Stimulated activated naive CD8-positive, alpha-beta T cell treated with anti-CD3 and anti-CD28 coated beads, Interleukin-15, Interleukin-2, amounts not matched to agents 100 ng/mL and 50 ng/mL, for 24 hours (primary cell): ENCODE results near the gene CNKSR3.
"Not testable (repeated sequence)": the region's sequence is repeated elsewhere in the genome, so short reads cannot be mapped to it uniquely, and the experiment has no call there.

Experiments used
- H3K27ac Mint-ChIP-seq: one replicate; pipeline ENCODE4 v1.8.0; 2021; ENCODE audit warnings: mild to moderate bottlenecking, mixed read lengths
- H3K27me3 Mint-ChIP-seq: one replicate; pipeline ENCODE4 v1.8.0; 2021; ENCODE audit warnings: mixed read lengths
- H3K36me3 Mint-ChIP-seq: one replicate; pipeline ENCODE4 v1.8.0; 2021; ENCODE audit warnings: low read depth, mixed read lengths
- H3K4me1 Mint-ChIP-seq: one replicate; pipeline ENCODE4 v1.8.0; 2021; ENCODE audit warnings: low read depth, mixed read lengths
- H3K4me3 Mint-ChIP-seq: one replicate; pipeline ENCODE4 v1.8.0; 2021; ENCODE audit warnings: mild to moderate bottlenecking, mixed read lengths
- H3K9me3 Mint-ChIP-seq: one replicate; pipeline ENCODE4 v1.8.0; 2021; ENCODE audit warnings: mixed read lengths

CNKSR3 gene

GRCh38 chr6:154536999-154537398 lies 26.5 kb upstream of the CNKSR3 start:
- Mint-ChIP-seq H3K27me3 (peaks cover 6% of the 10 kb centered on the region), H3K9me3 (no peaks in the 10 kb centered on the region), H3K4me1 (no peaks in the 10 kb centered on the region), H3K27ac (no peak overlapping the region), H3K36me3 (no peaks in the 10 kb centered on the region), H3K4me3 (no peak overlapping the region)

DNA sequence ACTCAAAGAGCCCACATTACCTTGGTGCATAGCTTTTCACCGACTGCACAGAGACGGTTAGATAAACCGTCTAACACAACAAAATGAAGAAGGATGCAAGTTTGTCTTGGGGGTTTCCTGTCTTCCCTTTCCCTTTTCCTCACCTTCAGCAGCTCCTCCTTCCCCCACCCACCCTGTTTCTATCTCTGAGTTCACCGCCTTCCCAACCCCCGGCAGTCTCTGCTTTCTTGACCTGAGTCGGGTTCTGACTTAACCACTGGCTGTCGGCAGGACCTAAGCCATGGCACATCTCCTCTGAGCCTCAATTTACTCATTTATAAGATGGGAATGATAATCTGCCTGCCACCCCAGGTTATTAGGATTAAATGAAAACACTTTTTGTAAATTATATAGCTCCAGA lies 25.8 kb upstream of the CNKSR3 start:
- Mint-ChIP-seq H3K9me3 (no peaks in the 10 kb centered on the region), H3K27me3 (peaks cover 6% of the 10 kb centered on the region), H3K4me3 (no peak overlapping the region), H3K36me3 (no peaks in the 10 kb centered on the region), H3K4me1 (no peaks in the 10 kb centered on the region), H3K27ac (no peak overlapping the region)

GRCh38 chr6:154535851-154536250 lies 25.4 kb upstream of the CNKSR3 start:
- no peak overlapping the region for H3K27ac Mint-ChIP-seq
- no peaks in the 10 kb centered on the region for H3K9me3 Mint-ChIP-seq
- H3K36me3 Mint-ChIP-seq = no peaks in the 10 kb centered on the region
- H3K4me3 Mint-ChIP-seq = no peak overlapping the region
- no peaks in the 10 kb centered on the region for H3K4me1 Mint-ChIP-seq
- peaks cover 6% of the 10 kb centered on the region for H3K27me3 Mint-ChIP-seq

- H3K9me3 Mint-ChIP-seq = no peaks in the 10 kb centered on the region
- H3K4me3 Mint-ChIP-seq = no peak overlapping the region
- H3K27me3 Mint-ChIP-seq = peaks cover 6% of the 10 kb centered on the region
- H3K4me1 Mint-ChIP-seq = no peaks in the 10 kb centered on the region
- no peaks in the 10 kb centered on the region for H3K36me3 Mint-ChIP-seq
- no peak overlapping the region for H3K27ac Mint-ChIP-seq
These were observed 24.7 kb upstream of the CNKSR3 start for GRCh38 chr6:154535147-154535546.

DNA sequence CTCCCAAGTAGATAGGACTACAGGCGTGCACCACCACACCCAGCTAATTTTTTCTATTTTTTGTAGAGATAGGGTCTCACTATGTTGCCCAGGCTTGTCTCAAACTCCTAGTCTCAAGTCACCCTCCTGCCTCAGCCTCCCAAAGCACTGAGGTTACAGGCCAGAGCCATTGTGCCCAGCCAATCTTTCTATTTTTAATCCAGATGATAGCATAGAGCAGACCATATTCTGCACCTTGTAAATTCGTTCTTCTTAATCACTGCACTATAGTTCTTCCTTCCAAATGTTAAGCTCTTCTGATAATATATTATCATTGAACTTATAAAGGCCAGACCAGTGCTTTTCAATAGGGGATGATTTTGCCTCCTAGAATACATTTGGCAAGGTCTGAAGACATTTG lies 24.0 kb upstream of the CNKSR3 start:
- Mint-ChIP-seq H3K27me3 (peaks cover 6% of the 10 kb centered on the region), H3K4me3 (no peak overlapping the region), H3K9me3 (no peaks in the 10 kb centered on the region), H3K4me1 (no peaks in the 10 kb centered on the region), H3K36me3 (no peaks in the 10 kb centered on the region), H3K27ac (no peak overlapping the region)

DNA sequence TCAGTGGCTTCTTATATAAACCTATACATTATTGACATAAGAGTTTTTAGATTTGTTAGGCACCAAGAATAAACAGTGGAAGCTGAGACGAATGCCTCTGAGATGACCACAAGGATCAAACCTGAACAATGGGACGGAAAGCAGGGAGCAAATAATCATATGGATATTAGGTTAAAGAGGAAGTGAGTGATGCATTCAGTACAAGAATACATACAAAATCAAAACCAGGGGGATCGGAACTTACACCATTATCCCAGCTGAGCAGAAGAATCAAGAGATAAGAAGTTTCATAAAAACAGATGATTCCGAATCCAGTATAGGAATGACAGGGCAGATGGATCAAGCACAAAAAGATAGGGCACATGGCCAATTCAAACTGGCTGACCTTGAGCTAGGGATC lies 21.9 kb upstream of the CNKSR3 start:
- Mint-ChIP-seq H3K9me3 (peaks cover 7% of the 10 kb centered on the region), H3K4me3 (no peak overlapping the region), H3K36me3 (no peaks in the 10 kb centered on the region), H3K4me1 (peaks cover under 1% of the 10 kb centered on the region), H3K27me3 (peaks cover 6% of the 10 kb centered on the region), H3K27ac (no peak overlapping the region)

- H3K9me3 Mint-ChIP-seq = peaks cover 11% of the 10 kb centered on the region
These were observed 19.5 kb upstream of the CNKSR3 start for GRCh38 chr6:154529957-154530356.

GRCh38 chr6:154528310-154528915 lies 17.9 kb upstream of the CNKSR3 start:
- Mint-ChIP-seq H3K27ac (no peak overlapping the region), H3K4me1 (peaks cover 6% of the 10 kb centered on the region), H3K36me3 (no peaks in the 10 kb centered on the region), H3K9me3 (peaks cover 11% of the 10 kb centered on the region), H3K4me3 (no peak overlapping the region), H3K27me3 (no peaks in the 10 kb centered on the region)

More at GRCh38 chr6:154529957-154530356, 19.5 kb upstream of the CNKSR3 start:
- no peak overlapping the region for H3K4me3 Mint-ChIP-seq
- H3K4me1 Mint-ChIP-seq = peaks cover 6% of the 10 kb centered on the region
- H3K27ac Mint-ChIP-seq = no peak overlapping the region
- no peaks in the 10 kb centered on the region for H3K27me3 Mint-ChIP-seq
- H3K36me3 Mint-ChIP-seq = no peaks in the 10 kb centered on the region

DNA sequence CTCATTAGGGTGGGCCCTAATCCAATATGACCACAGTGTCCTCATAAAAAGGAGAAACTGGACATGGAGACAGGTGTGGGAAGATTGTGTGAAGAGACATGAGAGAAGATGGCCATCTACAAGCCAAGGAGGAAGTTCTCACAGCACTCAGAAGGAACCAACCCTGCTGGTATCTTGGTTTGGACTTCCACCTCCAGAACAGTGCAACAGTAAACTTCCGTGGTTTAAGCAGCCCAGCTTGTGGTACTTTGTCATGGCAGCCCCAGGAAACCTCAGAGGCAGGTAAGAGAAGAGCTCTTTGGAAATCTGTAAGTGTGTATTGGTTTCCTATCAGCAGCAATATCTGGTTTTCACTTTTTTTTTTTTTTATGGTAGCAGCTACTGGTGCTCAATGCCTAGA lies 16.5 kb upstream of the CNKSR3 start:
- H3K36me3 Mint-ChIP-seq = no peaks in the 10 kb centered on the region
- H3K27ac Mint-ChIP-seq = no peak overlapping the region
- no peaks in the 10 kb centered on the region for H3K27me3 Mint-ChIP-seq
- H3K4me3 Mint-ChIP-seq = no peak overlapping the region
- H3K4me1 Mint-ChIP-seq = peaks cover 6% of the 10 kb centered on the region
- H3K9me3 Mint-ChIP-seq = peaks cover 11% of the 10 kb centered on the region

GRCh38 chr6:154522576-154522975 lies 12.1 kb upstream of the CNKSR3 start:
- no peak overlapping the region for H3K27ac Mint-ChIP-seq
- peaks cover 5% of the 10 kb centered on the region for H3K27me3 Mint-ChIP-seq
- H3K9me3 Mint-ChIP-seq = peaks cover 6% of the 10 kb centered on the region
- H3K4me1 Mint-ChIP-seq = peaks cover 6% of the 10 kb centered on the region
- no peak overlapping the region for H3K4me3 Mint-ChIP-seq
- H3K36me3 Mint-ChIP-seq = no peaks in the 10 kb centered on the region

- Mint-ChIP-seq H3K4me1 (no peaks in the 10 kb centered on the region), H3K9me3 (no peaks in the 10 kb centered on the region), H3K27me3 (peaks cover 7% of the 10 kb centered on the region), H3K36me3 (no peaks in the 10 kb centered on the region), H3K4me3 (no peak overlapping the region), H3K27ac (no peak overlapping the region)
These were observed 10.9 kb upstream of the CNKSR3 start for GRCh38 chr6:154521412-154521811.

- H3K27ac Mint-ChIP-seq = no peak overlapping the region
- H3K27me3 Mint-ChIP-seq = peaks cover 16% of the 10 kb centered on the region
- H3K36me3 Mint-ChIP-seq = no peaks in the 10 kb centered on the region
- H3K9me3 Mint-ChIP-seq = no peaks in the 10 kb centered on the region
- H3K4me3 Mint-ChIP-seq = no peak overlapping the region
- H3K4me1 Mint-ChIP-seq = no peaks in the 10 kb centered on the region
These were observed 9.8 kb upstream of the CNKSR3 start for GRCh38 chr6:154520280-154520679.

GRCh38 chr6:154518396-154518795 lies 7.9 kb upstream of the CNKSR3 start:
- Mint-ChIP-seq H3K4me1 (no peaks in the 10 kb centered on the region), H3K36me3 (no peaks in the 10 kb centered on the region), H3K4me3 (no peak overlapping the region), H3K27ac (no peak overlapping the region), H3K27me3 (peaks cover 27% of the 10 kb centered on the region), H3K9me3 (no peaks in the 10 kb centered on the region)

DNA sequence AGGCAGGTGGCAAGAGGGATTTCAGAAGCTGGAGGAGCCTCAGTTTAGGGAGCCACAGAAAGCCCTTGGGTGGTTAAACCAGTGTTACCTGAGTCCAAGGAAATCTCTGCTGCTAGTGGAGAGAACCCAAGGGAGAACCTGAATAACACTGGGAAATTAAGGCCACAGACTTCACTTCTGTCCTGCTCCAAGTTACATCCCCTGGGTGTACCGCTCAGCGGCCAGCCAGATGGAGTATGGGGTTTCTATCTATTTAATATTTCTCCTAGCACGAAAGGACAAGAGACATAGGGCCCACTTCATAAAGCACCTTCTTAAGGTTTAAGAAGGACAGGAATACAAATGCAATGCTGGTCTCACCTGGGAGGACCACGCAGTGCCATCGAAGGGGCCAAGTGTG lies 5.8 kb upstream of the CNKSR3 start:
- H3K27ac Mint-ChIP-seq = no peak overlapping the region
- no peaks in the 10 kb centered on the region for H3K4me1 Mint-ChIP-seq
- H3K27me3 Mint-ChIP-seq = peaks cover 43% of the 10 kb centered on the region
- no peaks in the 10 kb centered on the region for H3K9me3 Mint-ChIP-seq
- H3K4me3 Mint-ChIP-seq = no peak overlapping the region
- H3K36me3 Mint-ChIP-seq = no peaks in the 10 kb centered on the region

GRCh38 chr6:154515826-154516225 lies 5.3 kb upstream of the CNKSR3 start:
- Mint-ChIP-seq H3K4me1 (peaks cover 2% of the 10 kb centered on the region), H3K36me3 (no peaks in the 10 kb centered on the region), H3K27ac (no peak overlapping the region), H3K27me3 (peaks cover 45% of the 10 kb centered on the region), H3K9me3 (no peaks in the 10 kb centered on the region), H3K4me3 (no peak overlapping the region)

DNA sequence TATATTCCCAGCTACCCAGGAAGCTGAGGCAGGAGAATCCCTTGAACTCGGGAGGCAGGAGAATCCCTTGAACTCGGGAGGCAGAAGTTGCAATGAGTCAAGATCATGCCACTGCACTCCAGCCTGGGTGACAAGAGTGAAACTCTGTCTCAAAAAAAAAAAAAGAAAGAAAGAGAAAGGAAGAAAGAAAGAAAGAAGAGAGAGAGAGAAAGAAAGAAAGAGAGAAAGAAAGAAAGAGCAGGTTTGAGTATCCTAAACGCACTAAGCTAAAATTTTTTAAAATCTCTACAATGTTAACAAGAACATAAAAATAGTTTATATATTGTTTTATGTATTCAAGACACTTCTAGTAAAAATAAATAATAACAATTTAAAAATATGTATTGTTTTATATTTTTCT lies 4.6 kb upstream of the CNKSR3 start:
- H3K27ac Mint-ChIP-seq, H3K4me1 Mint-ChIP-seq, H3K9me3 Mint-ChIP-seq, H3K4me3 Mint-ChIP-seq, H3K36me3 Mint-ChIP-seq: not testable (repeated sequence)
- H3K27me3 Mint-ChIP-seq = peaks cover 47% of the 10 kb centered on the region
